ENCODE measurements around the gene ITGB2.
A peak's percentile ranks its signal among the peaks of the same experiment; 100 is the strongest.
"Not testable (repeated sequence)": the region's sequence is repeated elsewhere in the genome, so short reads cannot be mapped to it uniquely, and the experiment has no call there.

ITGB2 gene

DNA sequence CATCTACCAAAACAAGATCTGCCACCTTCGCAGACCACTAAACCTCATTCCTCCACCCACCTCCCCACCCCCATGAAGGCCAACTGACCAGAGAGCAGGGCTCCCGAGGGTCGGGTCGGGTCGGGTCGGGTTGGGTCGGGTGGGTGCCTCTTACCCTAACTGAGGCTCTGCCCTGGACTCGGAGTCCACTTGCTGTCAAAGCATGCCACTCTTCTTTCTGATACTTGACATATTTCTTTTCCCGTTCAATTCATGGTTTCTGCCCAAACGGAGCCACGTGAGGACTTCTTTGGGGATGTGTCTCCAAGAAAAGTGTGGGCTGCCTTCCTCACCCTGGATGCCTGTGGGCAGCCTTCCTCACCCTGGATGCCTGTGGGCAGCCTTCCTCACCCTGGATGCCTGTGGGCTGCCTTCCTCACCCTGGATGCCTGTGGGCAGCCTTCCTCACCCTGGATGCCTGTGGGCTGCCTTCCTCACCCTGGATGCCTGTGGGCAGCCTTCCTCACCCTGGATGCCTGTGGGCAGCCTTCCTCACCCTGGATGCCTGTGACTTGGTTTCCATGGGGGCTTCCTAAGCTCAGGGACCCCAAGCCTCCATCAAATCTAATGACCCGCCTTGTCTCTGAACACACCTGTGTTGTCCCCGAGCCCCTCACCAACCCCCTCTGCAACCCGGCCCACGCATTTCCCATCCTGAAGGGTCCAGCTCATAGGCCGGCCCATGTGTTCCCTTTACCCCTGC lies 8.0 kb upstream of the ITGB2 start:
- peak overlapping the region; percentile 91 for H3K4me3 Mint-ChIP-seq

GRCh38 chr21:44927587-44928461 lies 7.1 kb upstream of the ITGB2 start:
- Mint-ChIP-seq H3K9me3 (no peaks in the 10 kb centered on the region), H3K4me1 (ENCODE audit: low read depth) (peaks cover 71% of the 10 kb centered on the region), H3K27me3 (ENCODE audit: low read depth) (no peaks in the 10 kb centered on the region), H3K27ac (peak overlapping the region; percentile 97), H3K4me3 (peak overlapping the region; percentile 91), H3K36me3 (ENCODE audit: low read depth) (peaks cover 15% of the 10 kb centered on the region)

More for the DNA sequence above, 8.0 kb upstream of the ITGB2 start:
- not testable (repeated sequence) for H3K27me3 Mint-ChIP-seq (ENCODE audit: low read depth); H3K9me3 Mint-ChIP-seq
- Mint-ChIP-seq H3K4me1 (ENCODE audit: low read depth) (peaks cover 67% of the 10 kb centered on the region), H3K36me3 (ENCODE audit: low read depth) (peaks cover 14% of the 10 kb centered on the region), H3K27ac (peak overlapping the region; percentile 97)

DNA sequence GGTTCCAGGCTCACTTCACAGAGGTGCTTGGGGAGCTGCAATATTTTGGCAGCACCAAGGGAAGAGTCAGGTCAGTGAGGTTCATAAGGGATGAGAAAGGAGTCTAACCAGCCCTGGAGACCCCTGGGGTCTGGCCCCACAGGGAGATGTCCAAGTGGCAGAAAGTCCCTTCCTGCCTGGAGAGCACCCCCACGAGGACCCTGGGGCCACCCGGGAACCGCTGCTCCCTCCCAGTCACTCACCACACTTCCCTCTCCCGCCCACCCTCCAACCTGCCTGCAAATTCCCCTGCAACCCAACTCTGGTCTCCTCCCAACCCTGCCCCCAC lies 6.5 kb upstream of the ITGB2 start:
- Mint-ChIP-seq H3K36me3 (ENCODE audit: low read depth) (peaks cover 15% of the 10 kb centered on the region), H3K4me1 (ENCODE audit: low read depth) (peaks cover 72% of the 10 kb centered on the region), H3K27ac (peak overlapping the region; percentile 97), H3K27me3 (ENCODE audit: low read depth) (no peaks in the 10 kb centered on the region), H3K4me3 (peak overlapping the region; percentile 91), H3K9me3 (no peaks in the 10 kb centered on the region)

DNA sequence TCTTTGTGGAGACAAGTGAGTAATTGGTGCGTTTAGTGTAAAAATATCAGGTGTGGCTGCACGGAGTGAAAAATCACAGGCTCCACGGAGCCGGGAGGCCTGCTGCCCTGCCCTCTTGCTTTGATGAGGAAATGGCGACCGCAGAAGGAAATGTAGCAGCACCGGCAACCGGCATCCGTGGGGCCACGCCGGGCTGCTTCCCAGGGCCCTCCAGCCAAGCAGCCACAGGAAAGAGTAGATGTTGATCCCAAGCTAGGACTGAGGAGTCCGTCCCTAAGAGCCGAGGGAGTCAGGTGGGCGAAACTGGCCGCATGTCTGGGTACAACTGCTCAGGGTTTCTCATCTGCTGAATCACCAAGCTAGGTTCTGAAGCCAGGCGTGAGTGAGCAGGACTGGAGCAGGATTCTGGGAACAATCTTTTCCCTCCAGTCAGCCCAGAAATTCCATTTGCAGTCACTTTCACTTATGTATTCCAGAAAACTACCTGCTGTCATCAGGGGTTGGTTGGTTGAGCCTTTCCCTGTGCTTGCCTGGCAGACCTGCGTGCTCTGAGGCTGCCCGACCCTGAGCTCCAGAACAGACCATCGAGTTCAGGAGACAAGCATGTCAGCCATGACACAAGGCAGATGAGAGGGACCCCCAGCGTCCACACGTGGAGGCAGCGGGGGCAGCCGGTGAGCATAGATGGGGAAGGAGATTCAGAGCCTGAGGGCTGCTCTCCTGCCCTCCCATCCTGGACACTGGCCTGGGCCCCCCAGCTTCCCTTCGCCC lies 5.8 kb upstream of the ITGB2 start:
- Mint-ChIP-seq H3K4me3 (peak overlapping the region; percentile 91), H3K27me3 (ENCODE audit: low read depth) (no peaks in the 10 kb centered on the region), H3K27ac (peak overlapping the region; percentile 97), H3K36me3 (ENCODE audit: low read depth) (peaks cover 15% of the 10 kb centered on the region), H3K4me1 (ENCODE audit: low read depth) (peaks cover 76% of the 10 kb centered on the region), H3K9me3 (no peaks in the 10 kb centered on the region)

DNA sequence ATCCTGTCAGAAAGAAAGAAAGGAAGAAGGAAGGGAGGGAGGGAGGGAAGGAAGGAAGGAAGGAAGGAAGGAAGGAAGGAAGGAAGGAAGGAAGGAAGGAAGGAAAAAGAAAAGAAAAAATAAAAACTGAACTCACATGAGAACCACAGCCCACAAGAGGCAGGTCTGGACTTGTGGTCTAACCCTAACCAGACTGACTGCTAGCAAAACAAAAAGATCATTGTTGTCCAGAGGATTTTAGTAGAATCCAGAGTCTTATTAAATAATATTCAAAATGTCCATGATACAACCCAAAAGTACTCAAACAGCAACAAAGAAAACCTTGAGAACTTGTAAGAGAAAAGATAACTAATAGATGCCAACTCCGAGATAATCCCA lies 4.7 kb upstream of the ITGB2 start:
- peak overlapping the region; percentile 89 for H3K27ac Mint-ChIP-seq
- H3K27me3 Mint-ChIP-seq (ENCODE audit: low read depth), result no peaks in the 10 kb centered on the region
- peaks cover 75% of the 10 kb centered on the region for H3K4me1 Mint-ChIP-seq (ENCODE audit: low read depth)
- peak overlapping the region; percentile 47 for H3K4me3 Mint-ChIP-seq
- H3K36me3 Mint-ChIP-seq (ENCODE audit: low read depth), result peaks cover 22% of the 10 kb centered on the region
- H3K9me3 Mint-ChIP-seq, result no peaks in the 10 kb centered on the region

DNA sequence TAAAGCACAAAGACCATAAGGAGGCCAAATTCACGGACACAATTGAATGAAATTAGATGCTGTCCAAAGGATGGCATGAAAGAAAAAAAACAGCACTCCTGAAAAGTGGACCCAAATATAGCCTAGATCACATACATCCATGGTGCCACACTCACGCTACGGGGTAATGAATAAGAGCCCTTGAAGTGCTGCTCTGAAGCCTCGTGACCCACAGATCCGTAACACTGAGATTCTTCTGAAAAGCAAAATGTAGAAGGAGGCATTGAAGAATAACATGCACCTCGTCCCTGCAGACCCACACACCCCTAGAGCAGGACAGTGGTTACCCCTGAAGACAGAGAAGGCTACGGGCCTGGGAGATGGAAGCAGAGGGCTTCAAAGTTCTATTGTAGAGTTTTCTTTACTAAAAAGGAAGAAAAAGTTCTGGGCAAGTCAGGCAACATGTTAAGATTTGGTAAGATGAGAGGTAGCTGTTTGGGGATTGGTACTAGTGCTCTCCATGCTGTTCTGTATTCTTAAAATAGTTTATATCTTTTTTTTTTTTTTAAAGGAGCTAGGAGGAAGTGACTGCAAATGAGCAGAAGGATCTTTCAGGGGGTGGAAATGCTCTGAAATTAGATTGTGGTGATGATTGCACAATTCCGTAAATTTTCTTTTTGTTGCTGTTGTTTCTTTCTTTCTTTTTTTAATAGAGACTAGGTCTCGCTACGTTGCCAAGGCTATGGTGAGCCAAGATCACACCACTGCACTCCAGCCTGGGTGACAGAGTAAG lies 4.1 kb upstream of the ITGB2 start:
- H3K4me1 Mint-ChIP-seq (ENCODE audit: low read depth), result peaks cover 70% of the 10 kb centered on the region
- H3K27ac Mint-ChIP-seq, result peak overlapping the region; percentile 89
- peaks cover 24% of the 10 kb centered on the region for H3K36me3 Mint-ChIP-seq (ENCODE audit: low read depth)
- H3K9me3 Mint-ChIP-seq, result no peaks in the 10 kb centered on the region
- H3K27me3 Mint-ChIP-seq (ENCODE audit: low read depth), result no peaks in the 10 kb centered on the region
- peak overlapping the region; percentile 47 for H3K4me3 Mint-ChIP-seq

DNA sequence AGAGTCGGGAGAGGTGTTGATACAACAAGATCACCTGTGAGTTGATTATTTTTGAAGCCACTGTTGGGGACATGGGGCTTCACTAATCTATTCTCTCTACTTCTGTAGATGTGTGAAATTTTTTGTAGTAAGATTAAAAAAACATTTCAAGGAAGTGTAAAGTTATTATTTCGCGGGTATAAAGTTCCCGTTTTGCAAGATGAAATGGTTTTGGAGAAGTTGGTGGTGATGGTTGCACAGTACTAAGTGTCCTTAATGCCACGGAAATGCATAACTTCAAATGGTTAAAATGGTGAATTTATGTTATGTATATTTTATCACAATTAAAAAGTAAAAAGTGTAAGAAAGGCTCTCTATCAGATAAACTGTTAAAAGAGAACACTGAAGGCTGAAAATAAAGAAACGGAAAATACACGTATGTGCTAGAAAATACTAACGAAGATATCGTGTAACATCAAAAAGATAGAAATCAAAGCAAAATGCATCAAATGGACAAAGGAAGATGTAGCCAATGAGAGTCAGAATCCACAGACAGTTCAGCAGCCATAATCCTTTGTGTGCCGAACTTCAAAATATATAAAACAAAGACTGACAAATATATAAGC lies 2.9 kb upstream of the ITGB2 start:
- H3K4me1 Mint-ChIP-seq (ENCODE audit: low read depth), result peaks cover 63% of the 10 kb centered on the region
- H3K4me3 Mint-ChIP-seq, result peak overlapping the region; percentile 47

GRCh38 chr21:44921928-44922327 lies 1.2 kb upstream of the ITGB2 start:
- Mint-ChIP-seq H3K9me3 (no peaks in the 10 kb centered on the region), H3K27me3 (ENCODE audit: low read depth) (no peaks in the 10 kb centered on the region), H3K27ac (peak overlapping the region; percentile 78), H3K36me3 (ENCODE audit: low read depth) (peaks cover 31% of the 10 kb centered on the region), H3K4me1 (ENCODE audit: low read depth) (peaks cover 66% of the 10 kb centered on the region), H3K4me3 (peak overlapping the region; percentile 99)

More for the DNA sequence above, 2.9 kb upstream of the ITGB2 start:
- Mint-ChIP-seq H3K27ac (peak overlapping the region; percentile 89), H3K9me3 (no peaks in the 10 kb centered on the region), H3K27me3 (ENCODE audit: low read depth) (no peaks in the 10 kb centered on the region), H3K36me3 (ENCODE audit: low read depth) (peaks cover 24% of the 10 kb centered on the region)

- H3K27me3 Mint-ChIP-seq (ENCODE audit: low read depth), result no peaks in the 10 kb centered on the region
- peak overlapping the region; percentile 91 for H3K27ac Mint-ChIP-seq
- H3K9me3 Mint-ChIP-seq, result no peaks in the 10 kb centered on the region
- peaks cover 67% of the 10 kb centered on the region for H3K4me1 Mint-ChIP-seq (ENCODE audit: low read depth)
- H3K36me3 Mint-ChIP-seq (ENCODE audit: low read depth), result peaks cover 38% of the 10 kb centered on the region
- H3K4me3 Mint-ChIP-seq, result peak overlapping the region; percentile 99
Measured at GRCh38 chr21:44919913-44920693, 596 bp downstream of the ITGB2 start.

- peak overlapping the region; percentile 99 for H3K4me3 Mint-ChIP-seq
- H3K36me3 Mint-ChIP-seq (ENCODE audit: low read depth), result peaks cover 40% of the 10 kb centered on the region
- peak overlapping the region; percentile 58 for H3K27ac Mint-ChIP-seq
- H3K27me3 Mint-ChIP-seq (ENCODE audit: low read depth), result no peaks in the 10 kb centered on the region
- peaks cover 65% of the 10 kb centered on the region for H3K4me1 Mint-ChIP-seq (ENCODE audit: low read depth)
- no peaks in the 10 kb centered on the region for H3K9me3 Mint-ChIP-seq
Measured at GRCh38 chr21:44919111-44919912, 1.4 kb downstream of the ITGB2 start.

DNA sequence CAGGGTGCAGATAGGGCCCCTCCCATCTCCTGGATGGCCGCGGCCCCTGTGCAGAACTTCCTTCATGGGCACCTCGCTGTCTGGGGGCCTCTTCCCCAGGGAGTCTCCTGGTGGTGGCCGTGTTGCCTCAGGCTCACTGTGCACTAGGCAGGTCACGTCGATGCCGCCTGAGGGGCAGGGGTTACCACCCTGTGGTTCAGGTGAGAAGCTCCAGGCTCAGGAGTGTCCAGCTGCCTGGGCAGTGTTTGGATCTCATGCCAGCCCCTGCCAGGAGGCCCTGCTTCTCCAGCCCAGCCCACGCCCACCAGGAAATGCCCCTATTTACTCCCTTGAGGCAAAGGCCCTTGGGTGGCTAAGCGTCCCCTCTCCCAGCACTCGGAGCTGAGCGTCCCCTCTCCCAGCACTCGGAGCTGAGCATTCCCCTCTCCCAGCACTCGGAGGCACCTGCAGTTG lies 2.1 kb downstream of the ITGB2 start:
- Mint-ChIP-seq H3K36me3 (ENCODE audit: low read depth) (peaks cover 38% of the 10 kb centered on the region), H3K9me3 (no peaks in the 10 kb centered on the region), H3K4me1 (ENCODE audit: low read depth) (peaks cover 62% of the 10 kb centered on the region), H3K4me3 (peak overlapping the region; percentile 99), H3K27me3 (ENCODE audit: low read depth) (no peaks in the 10 kb centered on the region), H3K27ac (peak overlapping the region; percentile 79)

DNA sequence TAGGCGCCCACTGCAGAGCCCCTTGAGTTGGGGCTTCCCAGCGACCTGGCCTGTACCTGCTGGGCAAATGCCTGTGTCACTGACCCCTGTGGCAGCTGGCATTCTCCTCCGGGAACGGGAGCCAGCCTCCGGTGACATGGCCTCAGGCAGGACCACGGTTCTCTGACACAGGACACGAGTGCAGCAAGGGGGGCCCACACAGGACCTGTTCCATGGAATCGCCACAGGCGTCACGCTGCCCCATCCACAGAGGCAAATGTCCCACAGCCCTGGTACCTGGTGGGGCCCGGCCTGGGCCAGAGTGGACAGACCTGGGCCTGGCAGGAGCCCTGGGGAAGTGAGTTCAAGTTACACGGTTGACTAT lies 2.6 kb downstream of the ITGB2 start:
- Mint-ChIP-seq H3K36me3 (ENCODE audit: low read depth) (peaks cover 38% of the 10 kb centered on the region), H3K27ac (peak overlapping the region; percentile 22), H3K9me3 (no peaks in the 10 kb centered on the region), H3K4me1 (ENCODE audit: low read depth) (peaks cover 62% of the 10 kb centered on the region), H3K4me3 (peak overlapping the region; percentile 99), H3K27me3 (ENCODE audit: low read depth) (no peaks in the 10 kb centered on the region)
